H1 (cell line): ENCODE data around the gene CPZ. TPM values are rescaled to one million over a fixed set of nuclear protein-coding genes. Genes with fewer than 3 reads are reported as not detected.

Experiments used
- CBX5 ChIP-seq: fragments of 300-800, 300-1000 bp; sonication (generic); IDR thresholded peaks from 2 replicates; pipeline ENCODE4 v1.7.1; 2016; ENCODE audit warnings: antibody characterized with exemption, low read length, low read depth
- EGR1 ChIP-seq: IDR thresholded peaks from 2 replicates; pipeline ENCODE4 v1.6.1; 2011; ENCODE audit warnings: low read depth, low read length, borderline replicate concordance
- KDM1A ChIP-seq: fragments of 200-600, 300-600 bp; sonication (generic); IDR thresholded peaks from 2 replicates; pipeline ENCODE4 v1.7.1; 2016; ENCODE audit warnings: mild to moderate bottlenecking, low read length, borderline replicate concordance
- PHF8 ChIP-seq: fragments of 200-600 bp; sonication (generic); conservative IDR thresholded peaks from 2 replicates; pipeline ENCODE4 v1.7.1; 2012; ENCODE audit warnings: low read depth, mild to moderate bottlenecking, inconsistent platforms, low read length, moderate library complexity
- RBBP5 ChIP-seq: IDR thresholded peaks from 2 replicates; pipeline ENCODE4 v1.7.1; 2012; ENCODE audit warnings: low read depth, mild to moderate bottlenecking, inconsistent platforms, low read length, moderate library complexity, borderline replicate concordance
- RFX5 ChIP-seq: IDR thresholded peaks from 2 replicates; pipeline ENCODE4 v1.6.1; 2011; ENCODE audit warnings: low read depth, low read length, improper control_type of control experiment, borderline replicate concordance
- SP1 ChIP-seq: IDR thresholded peaks from 2 replicates; pipeline ENCODE4 v1.6.1; 2011; ENCODE audit warnings: low read depth, low read length
- SP4 ChIP-seq: IDR thresholded peaks from 2 replicates; pipeline ENCODE4 v1.6.1; 2012; ENCODE audit warnings: low read length, inconsistent platforms
- TAF1 ChIP-seq: IDR thresholded peaks from 2 replicates; pipeline ENCODE4 v1.6.1; 2011; ENCODE audit warnings: mild to moderate bottlenecking, low read depth, low read length
- TAF7 ChIP-seq: optimal IDR thresholded peaks from 2 replicates; pipeline ENCODE3; 2011; ENCODE audit warnings: low read depth, mild to moderate bottlenecking, inconsistent platforms, low read length, moderate library complexity, borderline replicate concordance
- USF2 ChIP-seq: IDR thresholded peaks from 2 replicates; pipeline ENCODE4 v1.6.1; 2011; ENCODE audit warnings: low read length, improper control_type of control experiment
- polyA plus RNA-seq, 7 experiments: library from polyadenylated mRNA; depleted of rRNA in 3 of 7; stranded (reverse) in 5 of 7; unstranded in 2 of 7; fragments of >200 nt in 5 of 7; fragments of 200-250 nt in 2 of 7; gene quantifications; 1 replicate in 5 of 7; 2 replicates in 1 of 7; 4 replicates in 1 of 7; pipeline versions ENCODE4 v1.2.1 to v1.2.3, GENCODE V29; 2011 to 2013; ENCODE audit warnings: missing spikeins in 2 of 7, mixed read lengths in 2 of 7
- total RNA-seq: library from RNA; stranded (reverse); fragmentation: NEBNext Ultra II Directional; extraction: Animal tissue kit (Norgen Biotek cat#: 25700); gene quantifications from 2 replicates; pipeline ENCODE4 v1.2.1, GENCODE V29; 2021
- TF ChIP-seq, protein P1 (sequence below): IDR thresholded peaks from 2 replicates; pipeline ENCODE4 v1.6.1; 2012; ENCODE audit warnings: inconsistent platforms
- TF ChIP-seq, protein P2 (sequence below): IDR thresholded peaks from 2 replicates; pipeline ENCODE4 v1.6.1; 2012; ENCODE audit warnings: low read length, inconsistent platforms

The CPZ gene
- total and polyA plus RNA-seq, 2 of the 8 experiments (the other 6 are each of a cell fraction or from before 2014, with no cell fraction given): 28.8 to 40.7 TPM

DNA sequence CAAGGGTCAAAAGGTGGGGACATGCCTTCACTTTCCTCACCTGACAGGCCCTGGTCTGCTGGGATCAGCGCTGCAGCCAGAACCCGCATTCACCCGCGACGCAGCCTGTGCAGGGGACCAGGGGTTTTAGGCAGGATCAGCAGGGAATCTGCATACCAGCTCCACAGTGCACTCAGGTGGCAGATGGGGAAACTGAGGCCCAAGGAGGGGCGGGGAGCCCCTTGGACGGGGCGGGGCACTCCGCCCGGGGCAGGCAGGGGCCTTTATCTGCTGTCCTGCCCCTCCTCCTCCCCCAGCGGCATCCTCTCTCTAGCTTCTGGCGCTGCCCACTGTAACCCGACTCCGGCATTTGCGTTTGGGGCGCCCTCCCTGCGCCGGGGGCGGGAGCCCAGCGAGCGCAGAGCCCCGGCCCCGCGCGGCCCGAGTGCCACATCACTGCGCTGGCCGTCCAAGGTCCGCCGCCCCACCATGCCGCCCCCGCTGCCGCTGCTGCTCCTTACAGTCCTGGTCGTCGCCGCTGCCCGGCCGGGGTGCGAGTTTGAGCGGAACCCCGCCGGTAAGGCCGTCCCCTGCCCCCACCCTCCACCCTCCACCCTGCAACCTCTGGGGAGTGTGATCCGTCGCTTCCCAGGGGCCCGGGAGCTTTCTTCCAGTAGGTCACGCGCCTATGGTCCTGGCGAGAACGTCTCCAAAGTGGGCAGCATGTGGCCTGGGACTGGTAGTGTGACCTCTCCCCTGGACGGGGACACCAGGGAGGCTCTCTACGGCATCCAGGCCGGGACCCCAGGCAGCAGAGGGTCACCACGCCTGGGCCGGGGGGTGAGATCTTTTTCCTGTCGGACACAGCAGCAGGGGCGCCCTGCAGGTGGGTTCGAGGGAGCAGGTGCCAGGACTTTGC, at the start of gene CPZ (continued):
- peak; percentile 20; the same call in 1 of the 2 replicates for TF ChIP-seq SP1
- TF ChIP-seq, protein P1, sequence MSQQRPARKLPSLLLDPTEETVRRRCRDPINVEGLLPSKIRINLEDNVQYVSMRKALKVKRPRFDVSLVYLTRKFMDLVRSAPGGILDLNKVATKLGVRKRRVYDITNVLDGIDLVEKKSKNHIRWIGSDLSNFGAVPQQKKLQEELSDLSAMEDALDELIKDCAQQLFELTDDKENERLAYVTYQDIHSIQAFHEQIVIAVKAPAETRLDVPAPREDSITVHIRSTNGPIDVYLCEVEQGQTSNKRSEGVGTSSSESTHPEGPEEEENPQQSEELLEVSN: no peak
- TF ChIP-seq CBX5: no peak
- 0 out of 2 replicates have a peak, but pooled peaks have one; percentile 35 for TF ChIP-seq RBBP5
- TF ChIP-seq TAF1: 0 out of 2 replicates have a peak, but pooled peaks have one; percentile 53
- TF ChIP-seq TAF7: peak; percentile 5
- 0 out of 2 replicates have a peak, but pooled peaks have one; percentile 28 for TF ChIP-seq EGR1
- peak; percentile 56 for TF ChIP-seq PHF8
- no peak for TF ChIP-seq KDM1A
- TF ChIP-seq, protein P2, sequence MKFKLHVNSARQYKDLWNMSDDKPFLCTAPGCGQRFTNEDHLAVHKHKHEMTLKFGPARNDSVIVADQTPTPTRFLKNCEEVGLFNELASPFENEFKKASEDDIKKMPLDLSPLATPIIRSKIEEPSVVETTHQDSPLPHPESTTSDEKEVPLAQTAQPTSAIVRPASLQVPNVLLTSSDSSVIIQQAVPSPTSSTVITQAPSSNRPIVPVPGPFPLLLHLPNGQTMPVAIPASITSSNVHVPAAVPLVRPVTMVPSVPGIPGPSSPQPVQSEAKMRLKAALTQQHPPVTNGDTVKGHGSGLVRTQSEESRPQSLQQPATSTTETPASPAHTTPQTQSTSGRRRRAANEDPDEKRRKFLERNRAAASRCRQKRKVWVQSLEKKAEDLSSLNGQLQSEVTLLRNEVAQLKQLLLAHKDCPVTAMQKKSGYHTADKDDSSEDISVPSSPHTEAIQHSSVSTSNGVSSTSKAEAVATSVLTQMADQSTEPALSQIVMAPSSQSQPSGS: no peak
- TF ChIP-seq RFX5: no peak
- TF ChIP-seq SP4: peak; percentile 21; the same call in 1 of the 2 replicates
- TF ChIP-seq USF2: no peak
